K562 (cell line): Measurements from ENCODE around the gene TKTL2.

ENCODE experiments used
- HBP1 ChIP-seq: fragments of 450-650 bp; formaldehyde crosslinking; IDR thresholded peaks from 2 replicates; pipeline ENCODE4 v1.4.0; 2022; ENCODE audit warnings: missing genetic modification characterization
- NFE2L1 ChIP-seq: fragments of 450-650 bp; IDR thresholded peaks from 2 replicates; pipeline ENCODE4 v1.6.1; 2016; ENCODE audit warnings: missing genetic modification characterization, low read depth, mild to moderate bottlenecking, missing compliant biosample characterization, moderate library complexity, borderline replicate concordance
- PATZ1 ChIP-seq: fragments of 250-450 bp; sonication (Bioruptor Pico); IDR thresholded peaks from 2 replicates; pipeline ENCODE4 v1.5.0; 2020; ENCODE audit warnings: mild to moderate bottlenecking, borderline replicate concordance
- TCF7 ChIP-seq: sonication (generic); IDR thresholded peaks from 2 replicates; pipeline ENCODE4 v1.6.1; 2016; ENCODE audit warnings: antibody characterized with exemption, borderline replicate concordance
- TF ChIP-seq, protein P1 (sequence below), 3 experiments: IDR thresholded peaks in 2 of 3; conservative IDR thresholded peaks in 1 of 3; 2 replicates each; pipeline ENCODE4 v1.5.1; 2011 to 2012; ENCODE audit warnings: low read length in 3 of 3, mild to moderate bottlenecking in 3 of 3, control low read depth in 2 of 3, improper control_type of control experiment in 1 of 3, inconsistent platforms in 1 of 3, low read depth in 1 of 3, mixed read lengths in 1 of 3, moderate library complexity in 1 of 3; ENCODE audit not compliant: insufficient read depth in 2 of 3

DNA sequence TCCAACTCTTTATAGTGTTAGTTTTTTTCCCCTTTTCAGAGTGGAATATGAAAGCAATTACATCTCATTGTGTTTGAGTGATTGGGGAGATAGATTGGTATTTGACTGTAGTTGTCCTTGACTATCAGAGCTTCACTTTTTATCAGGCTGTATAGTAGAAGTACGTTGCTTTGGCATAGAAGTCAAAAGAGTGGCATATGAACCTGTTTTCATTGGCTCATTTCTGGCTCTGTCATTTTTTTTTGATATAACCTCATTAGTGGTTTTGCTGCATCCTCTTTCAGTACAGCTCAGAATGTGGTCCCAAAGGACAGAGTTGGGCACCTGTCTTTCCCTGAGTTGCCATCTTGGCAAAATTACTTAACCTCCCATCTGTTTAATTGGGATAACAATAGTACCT is 22.3 kb upstream of the TKTL2 start:
- no peak for TF ChIP-seq NFE2L1
- no peak for TF ChIP-seq PATZ1 (CRISPR knock-in tag)
- TF ChIP-seq TCF7, result no peak
- TF ChIP-seq, protein P1, sequence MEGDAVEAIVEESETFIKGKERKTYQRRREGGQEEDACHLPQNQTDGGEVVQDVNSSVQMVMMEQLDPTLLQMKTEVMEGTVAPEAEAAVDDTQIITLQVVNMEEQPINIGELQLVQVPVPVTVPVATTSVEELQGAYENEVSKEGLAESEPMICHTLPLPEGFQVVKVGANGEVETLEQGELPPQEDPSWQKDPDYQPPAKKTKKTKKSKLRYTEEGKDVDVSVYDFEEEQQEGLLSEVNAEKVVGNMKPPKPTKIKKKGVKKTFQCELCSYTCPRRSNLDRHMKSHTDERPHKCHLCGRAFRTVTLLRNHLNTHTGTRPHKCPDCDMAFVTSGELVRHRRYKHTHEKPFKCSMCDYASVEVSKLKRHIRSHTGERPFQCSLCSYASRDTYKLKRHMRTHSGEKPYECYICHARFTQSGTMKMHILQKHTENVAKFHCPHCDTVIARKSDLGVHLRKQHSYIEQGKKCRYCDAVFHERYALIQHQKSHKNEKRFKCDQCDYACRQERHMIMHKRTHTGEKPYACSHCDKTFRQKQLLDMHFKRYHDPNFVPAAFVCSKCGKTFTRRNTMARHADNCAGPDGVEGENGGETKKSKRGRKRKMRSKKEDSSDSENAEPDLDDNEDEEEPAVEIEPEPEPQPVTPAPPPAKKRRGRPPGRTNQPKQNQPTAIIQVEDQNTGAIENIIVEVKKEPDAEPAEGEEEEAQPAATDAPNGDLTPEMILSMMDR (IDR thresholded peaks at IDR 0.05 in 2 of 3, conservative IDR thresholded peaks at IDR 0.05 in 1 of 3; ENCODE audit: insufficient read depth in 2 of 3, low read depth in 1 of 3, low read length in 3 of 3), result no peak
- TF ChIP-seq HBP1 (CRISPR knock-in tag), result no peak
